ENCODE data around the gene CAV1.

Gene CAV1

GRCh38 chr7:116510795-116511194 lies 14.0 kb upstream of the CAV1 start:
- Histone ChIP-seq H2AFZ (ENCODE audit: low read depth, low read length) (no peak overlapping the region), H4K8ac (ENCODE audit: low read length) (no peak overlapping the region), H2BK12ac (ENCODE audit: low read length in 2 of 2) (no peak overlapping the region), H3K14ac (ENCODE audit: low read length in 2 of 2) (no peak overlapping the region), H3K18ac (ENCODE audit: low read depth in 1 of 2, low read length in 2 of 2) (no peak overlapping the region), H4K91ac (ENCODE audit: low read length) (no peak overlapping the region), H3K27me3 (ENCODE audit: control insufficient read depth in 1 of 2, insufficient read depth in 1 of 2, low read length in 2 of 2) (no peaks in the 10 kb centered on the region), H3K4me2 (ENCODE audit: low read length, poor library complexity, severe bottlenecking) (no peak overlapping the region), H3K4me3 (ENCODE audit: insufficient read depth in 1 of 2, low read depth in 1 of 2, low read length in 2 of 2) (no peak overlapping the region), H2BK15ac (ENCODE audit: low read depth, poor library complexity, severe bottlenecking) (no peak overlapping the region), H3K9ac (ENCODE audit: low read length) (no peak overlapping the region), H3K27ac (ENCODE audit: low read length, poor library complexity, severe bottlenecking) (peak overlapping the region; percentile 88), H3K79me1 (replicated peaks; ENCODE audit: low read length, poor library complexity, severe bottlenecking) (no peaks in the 10 kb centered on the region), H2AK5ac (ENCODE audit: low read length, severe bottlenecking) (no peak overlapping the region), H3K23ac (ENCODE audit: low read length in 2 of 2) (no peak overlapping the region), H3K4ac (ENCODE audit: low read depth in 1 of 2, low read length in 2 of 2) (no peak overlapping the region), H3K4me1 (ENCODE audit: control insufficient read depth, insufficient read depth, low read depth, low read length) (peaks cover 9% of the 10 kb centered on the region), H2BK5ac (ENCODE audit: low read depth, low read length, poor library complexity, severe bottlenecking) (no peak overlapping the region), H2BK120ac (ENCODE audit: low read depth, low read length) (no peak overlapping the region), H3K9me3 (ENCODE audit: control insufficient read depth, low read length) (no peaks in the 10 kb centered on the region), H3K36me3 (ENCODE audit: control insufficient read depth in 1 of 2, insufficient read depth in 2 of 2, low read depth in 1 of 2, low read length in 2 of 2) (peaks cover 0 to 40% of the 10 kb centered on the region in 2 experiments)
- no peak for DNase-seq

DNA sequence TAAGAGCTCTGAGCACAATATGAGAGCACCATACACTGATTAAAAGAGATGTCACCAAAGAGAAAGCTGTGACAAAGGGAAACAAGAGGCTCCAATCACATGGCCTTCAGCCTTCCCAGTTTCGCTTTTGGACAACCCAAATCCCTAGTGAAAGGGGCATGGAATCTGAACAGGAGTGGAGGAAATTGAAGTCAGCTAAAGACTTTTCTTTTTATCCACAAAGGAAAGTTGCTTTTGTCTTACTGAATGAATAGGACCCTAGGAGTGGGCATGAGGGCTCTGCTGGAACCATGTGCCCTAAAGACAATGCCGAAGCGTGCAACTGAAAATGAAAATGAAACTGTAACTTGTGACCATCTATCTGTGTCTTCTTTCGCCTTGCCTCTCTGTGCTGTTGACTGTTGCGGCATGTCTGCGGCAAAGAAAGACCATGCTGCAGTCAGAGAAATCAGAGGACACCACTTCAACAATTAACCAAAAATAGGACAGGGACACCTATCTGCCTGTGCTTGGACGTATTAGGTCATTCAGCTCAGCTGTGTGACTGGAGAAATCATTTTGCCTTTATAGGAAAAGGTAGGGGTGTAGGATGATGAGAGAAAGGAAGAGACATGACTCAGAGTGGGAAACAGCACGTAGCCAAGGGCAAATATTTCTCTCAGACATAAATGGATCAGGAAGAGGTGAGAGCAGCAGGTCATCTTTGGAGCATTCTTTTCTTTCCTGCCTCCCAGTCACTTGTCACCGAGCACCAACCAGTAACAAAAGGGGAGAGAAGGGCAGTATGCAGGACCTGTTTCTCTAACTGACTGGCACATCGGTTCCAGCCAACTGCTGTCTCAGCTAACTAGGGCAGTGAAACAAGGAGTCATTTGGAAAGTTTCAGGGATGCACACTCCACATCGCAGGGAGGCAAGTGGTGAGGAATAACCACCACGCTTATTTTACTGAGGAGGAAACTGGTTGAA lies 13.0 kb upstream of the CAV1 start:
- H3K9me3 ChIP-seq (ENCODE audit: control insufficient read depth, low read length), result no peaks in the 10 kb centered on the region

DNA sequence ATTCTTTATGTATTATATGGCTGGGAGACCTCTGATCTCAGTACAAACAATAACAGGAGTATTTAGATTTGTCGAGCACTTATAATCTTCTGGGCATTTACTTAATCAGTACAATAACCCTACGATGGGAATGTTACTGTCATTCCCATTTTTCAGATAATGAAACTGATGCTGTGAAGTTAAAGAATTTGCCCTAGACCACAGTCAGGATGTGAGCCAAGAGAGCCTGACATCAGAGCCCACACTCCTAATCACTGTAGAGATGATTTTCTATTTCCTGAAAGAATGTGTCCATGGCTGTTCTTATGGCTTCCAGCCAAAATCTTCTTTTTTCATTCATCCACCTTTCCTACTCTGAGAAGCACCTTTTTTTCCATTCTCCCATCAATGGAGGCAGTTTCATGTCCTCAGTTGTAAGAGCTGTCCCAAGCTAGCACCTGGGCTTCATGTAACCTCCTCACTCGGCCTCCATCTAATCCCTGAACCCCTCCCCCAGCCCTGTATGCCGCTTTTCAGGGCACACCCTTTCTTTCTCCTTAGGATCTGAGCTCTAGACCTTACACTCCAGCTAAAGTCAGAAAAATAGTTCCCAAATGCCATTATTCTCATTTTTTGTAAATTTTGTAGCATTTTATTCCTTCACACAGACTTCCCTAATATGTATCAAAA lies 12.2 kb upstream of the CAV1 start:
- H3K36me3 ChIP-seq (ENCODE audit: control insufficient read depth in 1 of 2, insufficient read depth in 2 of 2, low read depth in 1 of 2, low read length in 2 of 2), result peaks cover 0 to 22% of the 10 kb centered on the region in 2 experiments
- no peak overlapping the region for H3K14ac ChIP-seq (ENCODE audit: low read length in 2 of 2)
- H2AFZ ChIP-seq (ENCODE audit: low read depth, low read length), result no peak overlapping the region
- peaks cover 7% of the 10 kb centered on the region for H3K4me1 ChIP-seq (ENCODE audit: control insufficient read depth, insufficient read depth, low read depth, low read length)
- no peak overlapping the region for H4K8ac ChIP-seq (ENCODE audit: low read length)
- no peak overlapping the region for H3K4me2 ChIP-seq (ENCODE audit: low read length, poor library complexity, severe bottlenecking)
- peak; percentile 59 for DNase-seq
- no peak overlapping the region for H3K4me3 ChIP-seq (ENCODE audit: insufficient read depth in 1 of 2, low read depth in 1 of 2, low read length in 2 of 2)
- no peak overlapping the region for H4K91ac ChIP-seq (ENCODE audit: low read length)
- no peak overlapping the region for H3K23ac ChIP-seq (ENCODE audit: low read length in 2 of 2)
- no peaks in the 10 kb centered on the region for H3K79me1 ChIP-seq (replicated peaks; ENCODE audit: low read length, poor library complexity, severe bottlenecking)
- no peaks in the 10 kb centered on the region for H3K9me3 ChIP-seq (ENCODE audit: control insufficient read depth, low read length)
- H2BK12ac ChIP-seq (ENCODE audit: low read length in 2 of 2), result no peak overlapping the region
- peak overlapping the region; percentile 22 for H2BK5ac ChIP-seq (ENCODE audit: low read depth, low read length, poor library complexity, severe bottlenecking)
- H2AK5ac ChIP-seq (ENCODE audit: low read length, severe bottlenecking), result peak overlapping the region; percentile 95
- peak overlapping the region; percentile 88 for H3K27ac ChIP-seq (ENCODE audit: low read length, poor library complexity, severe bottlenecking)
- H2BK15ac ChIP-seq (ENCODE audit: low read depth, poor library complexity, severe bottlenecking), result peak overlapping the region; percentile 13
- H2BK120ac ChIP-seq (ENCODE audit: low read depth, low read length), result no peak overlapping the region
- 76% methylated on average over 3 of the region's 4 CpGs for WGBS
- no peaks in the 10 kb centered on the region for H3K27me3 ChIP-seq (ENCODE audit: control insufficient read depth in 1 of 2, insufficient read depth in 1 of 2, low read length in 2 of 2)
- no peak overlapping the region for H3K4ac ChIP-seq (ENCODE audit: low read depth in 1 of 2, low read length in 2 of 2)
- no peak overlapping the region for H3K18ac ChIP-seq (ENCODE audit: low read depth in 1 of 2, low read length in 2 of 2)
- peak overlapping the region; percentile 50 for H3K9ac ChIP-seq (ENCODE audit: low read length)

More for the DNA sequence above, 13.0 kb upstream of the CAV1 start:
- Histone ChIP-seq H2BK5ac (ENCODE audit: low read depth, low read length, poor library complexity, severe bottlenecking) (no peak overlapping the region), H4K91ac (ENCODE audit: low read length) (no peak overlapping the region), H4K8ac (ENCODE audit: low read length) (peak overlapping the region; percentile 81), H2AFZ (ENCODE audit: low read depth, low read length) (peak overlapping the region; percentile 5), H3K4me1 (ENCODE audit: control insufficient read depth, insufficient read depth, low read depth, low read length) (peaks cover 7% of the 10 kb centered on the region), H2BK15ac (ENCODE audit: low read depth, poor library complexity, severe bottlenecking) (peak overlapping the region; percentile 13), H3K79me1 (replicated peaks; ENCODE audit: low read length, poor library complexity, severe bottlenecking) (no peaks in the 10 kb centered on the region), H3K27me3 (ENCODE audit: control insufficient read depth in 1 of 2, insufficient read depth in 1 of 2, low read length in 2 of 2) (no peaks in the 10 kb centered on the region), H3K36me3 (ENCODE audit: control insufficient read depth in 1 of 2, insufficient read depth in 2 of 2, low read depth in 1 of 2, low read length in 2 of 2) (peaks cover 0 to 30% of the 10 kb centered on the region in 2 experiments), H2BK12ac (ENCODE audit: low read length in 2 of 2) (no peak overlapping the region), H3K27ac (ENCODE audit: low read length, poor library complexity, severe bottlenecking) (peak overlapping the region; percentile 88), H3K9ac (ENCODE audit: low read length) (peak overlapping the region; percentile 50), H3K4me3 (ENCODE audit: insufficient read depth in 1 of 2, low read depth in 1 of 2, low read length in 2 of 2) (peak overlapping the region in 1 of 2 experiments; percentile 8), H3K4ac (ENCODE audit: low read depth in 1 of 2, low read length in 2 of 2) (no peak overlapping the region), H3K18ac (ENCODE audit: low read depth in 1 of 2, low read length in 2 of 2) (peak overlapping the region; percentile 16 to 68), H3K23ac (ENCODE audit: low read length in 2 of 2) (no peak overlapping the region), H3K4me2 (ENCODE audit: low read length, poor library complexity, severe bottlenecking) (peak overlapping the region; percentile 43), H2AK5ac (ENCODE audit: low read length, severe bottlenecking) (peak overlapping the region; percentile 73), H3K14ac (ENCODE audit: low read length in 2 of 2) (no peak overlapping the region), H2BK120ac (ENCODE audit: low read depth, low read length) (no peak overlapping the region)
- peak; percentile 65 for DNase-seq
- 57% methylated on average over 12 of the region's 12 CpGs for WGBS

- Histone ChIP-seq H3K4me1 (ENCODE audit: control insufficient read depth, insufficient read depth, low read depth, low read length) (peaks cover 7% of the 10 kb centered on the region), H2BK5ac (ENCODE audit: low read depth, low read length, poor library complexity, severe bottlenecking) (no peak overlapping the region), H2AK5ac (ENCODE audit: low read length, severe bottlenecking) (no peak overlapping the region), H4K8ac (ENCODE audit: low read length) (no peak overlapping the region), H2BK15ac (ENCODE audit: low read depth, poor library complexity, severe bottlenecking) (no peak overlapping the region), H4K91ac (ENCODE audit: low read length) (no peak overlapping the region), H3K9ac (ENCODE audit: low read length) (no peak overlapping the region), H2BK120ac (ENCODE audit: low read depth, low read length) (no peak overlapping the region), H3K4me3 (ENCODE audit: insufficient read depth in 1 of 2, low read depth in 1 of 2, low read length in 2 of 2) (no peak overlapping the region), H3K27me3 (ENCODE audit: control insufficient read depth in 1 of 2, insufficient read depth in 1 of 2, low read length in 2 of 2) (no peaks in the 10 kb centered on the region), H3K4me2 (ENCODE audit: low read length, poor library complexity, severe bottlenecking) (no peak overlapping the region), H3K23ac (ENCODE audit: low read length in 2 of 2) (no peak overlapping the region), H3K18ac (ENCODE audit: low read depth in 1 of 2, low read length in 2 of 2) (no peak overlapping the region), H3K14ac (ENCODE audit: low read length in 2 of 2) (no peak overlapping the region), H2BK12ac (ENCODE audit: low read length in 2 of 2) (no peak overlapping the region), H3K9me3 (ENCODE audit: control insufficient read depth, low read length) (no peaks in the 10 kb centered on the region), H3K4ac (ENCODE audit: low read depth in 1 of 2, low read length in 2 of 2) (no peak overlapping the region), H3K27ac (ENCODE audit: low read length, poor library complexity, severe bottlenecking) (no peak overlapping the region), H2AFZ (ENCODE audit: low read depth, low read length) (no peak overlapping the region), H3K36me3 (ENCODE audit: control insufficient read depth in 1 of 2, insufficient read depth in 2 of 2, low read depth in 1 of 2, low read length in 2 of 2) (no peaks in the 10 kb centered on the region), H3K79me1 (replicated peaks; ENCODE audit: low read length, poor library complexity, severe bottlenecking) (no peaks in the 10 kb centered on the region)
- no peak for DNase-seq
Observed at GRCh38 chr7:116515584-116515983, 9.3 kb upstream of the CAV1 start.

All from mesenchymal stem cell (in vitro differentiated cells and primary cell).